ENCODE data around the gene TEX29.

Gene TEX29

GRCh38 chr13:111335298-111335697, 14.9 kb downstream of the TEX29 start:
- CTCF ChIA-PET = no interaction called here
- Histone ChIP-seq H3K27ac (ENCODE audit: extremely low read depth, low read depth, low read length) (no peak overlapping the region), H3K4me1 (ENCODE audit: control insufficient read depth, insufficient read depth, low read length) (no peaks in the 10 kb centered on the region), H3K36me3 (ENCODE audit: control insufficient read depth in 2 of 2, insufficient read depth in 1 of 2, low read length in 2 of 2) (no peaks in the 10 kb centered on the region), H3K4me3 (ENCODE audit: low read depth, low read length) (no peak overlapping the region), H3K9me3 (ENCODE audit: control insufficient read depth, insufficient read depth, low read depth, low read length) (no peaks in the 10 kb centered on the region)
- POLR2A ChIA-PET = no interaction called here
- TF ChIP-seq ZNF791 (tag by site-specific recombination; IDR thresholded peaks at IDR 0.05) (no peak), ZNF830 (tag by site-specific recombination; IDR thresholded peaks at IDR 0.05; ENCODE audit: low read depth) (no peak), ZNF645 (tag by site-specific recombination; IDR thresholded peaks at IDR 0.05) (no peak), ZNF133 (tag by site-specific recombination; IDR thresholded peaks at IDR 0.05) (no peak), KLF16 (tag by site-specific recombination; IDR thresholded peaks at IDR 0.05) (no peak), ZNF324 (tag by site-specific recombination; IDR thresholded peaks at IDR 0.05) (no peak), SCRT2 (tag by site-specific recombination; IDR thresholded peaks at IDR 0.05) (no peak)

- Histone ChIP-seq H3K36me3 (ENCODE audit: control insufficient read depth in 2 of 2, insufficient read depth in 1 of 2, low read length in 2 of 2) (no peaks in the 10 kb centered on the region), H3K4me3 (ENCODE audit: low read depth, low read length) (no peak overlapping the region), H3K27ac (ENCODE audit: extremely low read depth, low read depth, low read length) (no peak overlapping the region), H3K9me3 (ENCODE audit: control insufficient read depth, insufficient read depth, low read depth, low read length) (no peaks in the 10 kb centered on the region), H3K4me1 (ENCODE audit: control insufficient read depth, insufficient read depth, low read length) (no peaks in the 10 kb centered on the region)
- no peak for TF ChIP-seq ZNF521 (tag by site-specific recombination; IDR thresholded peaks at IDR 0.05)
- TF ChIP-seq ZFP41 (tag by site-specific recombination; IDR thresholded peaks at IDR 0.05; ENCODE audit: borderline replicate concordance) = no peak
- TF ChIP-seq HOXC10 (CRISPR knock-in tag; IDR thresholded peaks at IDR 0.05) = no peak
- no peak for TF ChIP-seq PRDM10 (tag by site-specific recombination; IDR thresholded peaks at IDR 0.05)
- no peak for TF ChIP-seq ZNF529 (tag by site-specific recombination; IDR thresholded peaks at IDR 0.05; ENCODE audit: insufficient replicate concordance)
- TF ChIP-seq WT1 (tag by site-specific recombination; IDR thresholded peaks at IDR 0.05) = no peak
- TF ChIP-seq ZSCAN30 (tag by site-specific recombination; IDR thresholded peaks at IDR 0.05) = no peak
- TF ChIP-seq ZBTB21 (tag by site-specific recombination; IDR thresholded peaks at IDR 0.05) = no peak
- TF ChIP-seq ZBTB44 (tag by site-specific recombination; IDR thresholded peaks at IDR 0.05) = no peak
- no peak for TF ChIP-seq ZNF302 (tag by site-specific recombination; IDR thresholded peaks at IDR 0.05; ENCODE audit: low read depth)
- TF ChIP-seq ZNF280D (tag by site-specific recombination; IDR thresholded peaks at IDR 0.05) = no peak
- TF ChIP-seq ZNF549 (tag by site-specific recombination; IDR thresholded peaks at IDR 0.05) = no peak
- TF ChIP-seq TRIM28 (IDR thresholded peaks at IDR 0.05; ENCODE audit: borderline replicate concordance, low read length) = no peak
- TF ChIP-seq ZNF114 (tag by site-specific recombination; IDR thresholded peaks at IDR 0.05) = no peak
- TF ChIP-seq KLF1 (tag by site-specific recombination; IDR thresholded peaks at IDR 0.05) = no peak
- TF ChIP-seq ZNF600 (tag by site-specific recombination; IDR thresholded peaks at IDR 0.05) = no peak
- TF ChIP-seq ZNF561 (tag by site-specific recombination; IDR thresholded peaks at IDR 0.05; ENCODE audit: borderline replicate concordance) = no peak
- POLR2A ChIA-PET = no interaction called here
- CTCF ChIA-PET = interaction anchor here (0.7 kb wide), 1 partner anchor 272 kb away, joined by 3 read pairs; no protein-coding TSS in a partner anchor
Observed at GRCh38 chr13:111336666-111337065, 16.2 kb downstream of the TEX29 start.
